Stimulated activated CD4-positive, alpha-beta T cell treated with anti-CD3 and anti-CD28 coated beads, Interleukin-15, amount 100 ng/mL, for 1 hour (primary cell): ENCODE measurements around the gene RGMA.

Source experiments
- DNase-seq, 2 donors: peaks; one replicate each; pipeline ENCODE4 v3.0.0-alpha.2; 2020; ENCODE audit warnings: low read depth in 1 of 2, low spot score in 1 of 2

Gene RGMA

GRCh38 chr15:93019090-93019489 lies 69.9 kb downstream of the RGMA start:
- DNase-seq, result no peak

- no peak for DNase-seq
These were observed 70.4 kb downstream of the RGMA start for GRCh38 chr15:93018574-93018973.

GRCh38 chr15:93017526-93017925 lies 71.5 kb downstream of the RGMA start:
- no peak for DNase-seq

GRCh38 chr15:93012786-93013185 lies 76.2 kb downstream of the RGMA start:
- no peak for DNase-seq

GRCh38 chr15:93007994-93008393 lies 81.0 kb downstream of the RGMA start:
- DNase-seq, result no peak

- DNase-seq, result no peak
These were observed 83.9 kb downstream of the RGMA start for GRCh38 chr15:93005133-93005532.

- no peak for DNase-seq
These were observed 87.1 kb downstream of the RGMA start for GRCh38 chr15:93001881-93002280.

- DNase-seq, result no peak
These were observed 87.9 kb downstream of the RGMA start for GRCh38 chr15:93001156-93001555.

- DNase-seq, result no peak
These were observed 91.2 kb downstream of the RGMA start for GRCh38 chr15:92997821-92998220.

- no peak for DNase-seq
These were observed 96.3 kb downstream of the RGMA start for GRCh38 chr15:92992720-92993119.

GRCh38 chr15:92990031-92990430 lies 99.0 kb downstream of the RGMA start:
- no peak for DNase-seq

GRCh38 chr15:92989470-92989869 lies 99.5 kb downstream of the RGMA start:
- no peak for DNase-seq
